ENCODE data around the gene SEMA5A. TPM values are rescaled to one million over a fixed set of nuclear protein-coding genes. Genes with fewer than 3 reads are reported as not detected.

SEMA5A gene
- total and polyA plus RNA-seq, 2 of the 13 experiments (the other 11 are each of a cell fraction or from before 2014, with no cell fraction given) = 0.01 TPM; not detected in 1

DNA sequence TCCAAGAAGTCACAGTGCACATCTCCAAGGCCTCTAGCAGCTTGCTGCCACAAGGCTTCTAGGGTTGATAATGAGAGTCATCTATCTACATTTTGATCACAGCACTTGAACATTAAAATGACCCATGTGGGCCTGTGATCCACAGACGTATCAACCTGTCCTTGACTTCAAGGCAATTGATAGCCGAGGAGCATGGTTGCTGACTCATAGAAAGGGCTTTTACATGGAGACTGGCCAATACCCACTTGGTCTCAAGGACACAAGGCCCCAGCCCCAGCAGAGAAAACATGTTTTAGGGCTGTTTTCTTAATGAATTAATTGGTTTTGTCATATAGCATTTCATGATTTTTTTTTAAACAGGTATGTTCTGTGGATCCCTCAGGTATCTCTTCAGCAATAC, 314.0 kb downstream of the SEMA5A start:
- Histone ChIP-seq H3K27ac (ENCODE audit: extremely low read length, insufficient read depth, low read length) (no peak overlapping the region), H3K79me2 (ENCODE audit: insufficient read depth, low read length) (no peaks in the 10 kb centered on the region), H3K9me3 (ENCODE audit: low read length) (peaks cover 27% of the 10 kb centered on the region; the same call in 1 of the 2 replicates), H3K9ac (ENCODE audit: insufficient read depth, low read depth, low read length) (no peak overlapping the region), H3K4me1 (ENCODE audit: insufficient read depth, low read length) (no peaks in the 10 kb centered on the region), H3K27me3 (ENCODE audit: control insufficient read depth in 1 of 2, insufficient read depth in 2 of 2, low read length in 2 of 2) (no peaks in the 10 kb centered on the region), H2AFZ (ENCODE audit: low read length) (no peak overlapping the region), H3K4me3 (replicated peaks in 1 of 3; ENCODE audit: insufficient read depth in 1 of 3, low read depth in 2 of 3, low read length in 3 of 3) (no peak overlapping the region), H4K20me1 (ENCODE audit: insufficient read depth, low read length) (no peaks in the 10 kb centered on the region), H3K4me2 (ENCODE audit: low read depth, low read length) (no peak overlapping the region), H3K36me3 (replicated peaks in 1 of 2; ENCODE audit: control insufficient read depth in 1 of 2, insufficient read depth in 2 of 2, low read length in 2 of 2) (no peaks in the 10 kb centered on the region)
- in situ Hi-C loops (cut with HindIII; ENCODE audit: extremely low pct_ligation_motif_present, low pct_unique_long_range_greater_than_20kb) (no loop called here), intact Hi-C loops (cut with micrococcal nuclease; ENCODE audit: unreplicated experiment) (no loop called here)
- WGBS (ENCODE audit: low lambda C conversion rate) = 0% methylated on average over 2 of the region's 2 CpGs
- no peak for ATAC-seq
- no TSS peak for BruUV-seq (replicated peaks)
- ChIA-PET POLR2A (no interaction called here), CTCF (ENCODE audit: low intra/inter-chr PET ratio, low total read pairs) (no interaction called here)
- DNase-seq (ENCODE audit: low spot score) = no peak
- no peak for FAIRE-seq
- TF ChIP-seq ZNF724P (CRISPR knock-in tag; IDR thresholded peaks at IDR 0.05; ENCODE audit: borderline replicate concordance) (no peak), PHB2 (IDR thresholded peaks at IDR 0.05; ENCODE audit: partially characterized antibody) (no peak), ZNF720 (CRISPR knock-in tag; IDR thresholded peaks at IDR 0.05) (no peak), SMARCE1 (IDR thresholded peaks at IDR 0.05; ENCODE audit: borderline replicate concordance) (no peak), THAP11 (CRISPR knock-in tag; IDR thresholded peaks at IDR 0.05) (no peak), ZNF460 (CRISPR knock-in tag; IDR thresholded peaks at IDR 0.05; ENCODE audit: borderline replicate concordance) (no peak)
- TF ChIP-seq, protein P1, sequence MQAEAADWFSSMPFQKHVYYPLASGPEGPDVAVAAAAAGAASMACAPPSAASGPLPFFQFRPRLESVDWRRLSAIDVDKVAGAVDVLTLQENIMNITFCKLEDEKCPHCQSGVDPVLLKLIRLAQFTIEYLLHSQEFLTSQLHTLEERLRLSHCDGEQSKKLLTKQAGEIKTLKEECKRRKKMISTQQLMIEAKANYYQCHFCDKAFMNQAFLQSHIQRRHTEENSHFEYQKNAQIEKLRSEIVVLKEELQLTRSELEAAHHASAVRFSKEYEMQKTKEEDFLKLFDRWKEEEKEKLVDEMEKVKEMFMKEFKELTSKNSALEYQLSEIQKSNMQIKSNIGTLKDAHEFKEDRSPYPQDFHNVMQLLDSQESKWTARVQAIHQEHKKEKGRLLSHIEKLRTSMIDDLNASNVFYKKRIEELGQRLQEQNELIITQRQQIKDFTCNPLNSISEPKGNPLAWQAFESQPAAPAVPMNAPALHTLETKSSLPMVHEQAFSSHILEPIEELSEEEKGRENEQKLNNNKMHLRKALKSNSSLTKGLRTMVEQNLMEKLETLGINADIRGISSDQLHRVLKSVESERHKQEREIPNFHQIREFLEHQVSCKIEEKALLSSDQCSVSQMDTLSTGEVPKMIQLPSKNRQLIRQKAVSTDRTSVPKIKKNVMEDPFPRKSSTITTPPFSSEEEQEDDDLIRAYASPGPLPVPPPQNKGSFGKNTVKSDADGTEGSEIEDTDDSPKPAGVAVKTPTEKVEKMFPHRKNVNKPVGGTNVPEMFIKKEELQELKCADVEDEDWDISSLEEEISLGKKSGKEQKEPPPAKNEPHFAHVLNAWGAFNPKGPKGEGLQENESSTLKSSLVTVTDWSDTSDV (CRISPR knock-in tag; IDR thresholded peaks at IDR 0.05) = no peak
- TF ChIP-seq, protein P2, sequence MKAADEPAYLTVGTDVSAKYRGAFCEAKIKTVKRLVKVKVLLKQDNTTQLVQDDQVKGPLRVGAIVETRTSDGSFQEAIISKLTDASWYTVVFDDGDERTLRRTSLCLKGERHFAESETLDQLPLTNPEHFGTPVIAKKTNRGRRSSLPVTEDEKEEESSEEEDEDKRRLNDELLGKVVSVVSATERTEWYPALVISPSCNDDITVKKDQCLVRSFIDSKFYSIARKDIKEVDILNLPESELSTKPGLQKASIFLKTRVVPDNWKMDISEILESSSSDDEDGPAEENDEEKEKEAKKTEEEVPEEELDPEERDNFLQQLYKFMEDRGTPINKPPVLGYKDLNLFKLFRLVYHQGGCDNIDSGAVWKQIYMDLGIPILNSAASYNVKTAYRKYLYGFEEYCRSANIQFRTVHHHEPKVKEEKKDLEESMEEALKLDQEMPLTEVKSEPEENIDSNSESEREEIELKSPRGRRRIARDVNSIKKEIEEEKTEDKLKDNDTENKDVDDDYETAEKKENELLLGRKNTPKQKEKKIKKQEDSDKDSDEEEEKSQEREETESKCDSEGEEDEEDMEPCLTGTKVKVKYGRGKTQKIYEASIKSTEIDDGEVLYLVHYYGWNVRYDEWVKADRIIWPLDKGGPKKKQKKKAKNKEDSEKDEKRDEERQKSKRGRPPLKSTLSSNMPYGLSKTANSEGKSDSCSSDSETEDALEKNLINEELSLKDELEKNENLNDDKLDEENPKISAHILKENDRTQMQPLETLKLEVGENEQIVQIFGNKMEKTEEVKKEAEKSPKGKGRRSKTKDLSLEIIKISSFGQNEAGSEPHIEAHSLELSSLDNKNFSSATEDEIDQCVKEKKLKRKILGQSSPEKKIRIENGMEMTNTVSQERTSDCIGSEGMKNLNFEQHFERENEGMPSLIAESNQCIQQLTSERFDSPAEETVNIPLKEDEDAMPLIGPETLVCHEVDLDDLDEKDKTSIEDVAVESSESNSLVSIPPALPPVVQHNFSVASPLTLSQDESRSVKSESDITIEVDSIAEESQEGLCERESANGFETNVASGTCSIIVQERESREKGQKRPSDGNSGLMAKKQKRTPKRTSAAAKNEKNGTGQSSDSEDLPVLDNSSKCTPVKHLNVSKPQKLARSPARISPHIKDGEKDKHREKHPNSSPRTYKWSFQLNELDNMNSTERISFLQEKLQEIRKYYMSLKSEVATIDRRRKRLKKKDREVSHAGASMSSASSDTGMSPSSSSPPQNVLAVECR (CRISPR knock-in tag; IDR thresholded peaks at IDR 0.05; ENCODE audit: borderline replicate concordance) = no peak
- TF ChIP-seq, protein P3, sequence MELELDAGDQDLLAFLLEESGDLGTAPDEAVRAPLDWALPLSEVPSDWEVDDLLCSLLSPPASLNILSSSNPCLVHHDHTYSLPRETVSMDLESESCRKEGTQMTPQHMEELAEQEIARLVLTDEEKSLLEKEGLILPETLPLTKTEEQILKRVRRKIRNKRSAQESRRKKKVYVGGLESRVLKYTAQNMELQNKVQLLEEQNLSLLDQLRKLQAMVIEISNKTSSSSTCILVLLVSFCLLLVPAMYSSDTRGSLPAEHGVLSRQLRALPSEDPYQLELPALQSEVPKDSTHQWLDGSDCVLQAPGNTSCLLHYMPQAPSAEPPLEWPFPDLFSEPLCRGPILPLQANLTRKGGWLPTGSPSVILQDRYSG (CRISPR knock-in tag; IDR thresholded peaks at IDR 0.05) = no peak
